GM10266 (cell line): Measurements from ENCODE around the gene HOXB4.

Experiments used
- DNase-seq: peaks from one replicate; pipeline ENCODE4 v3.0.0; 2012; ENCODE audit errors: extremely low spot score
- TF ChIP-seq, protein P1 (sequence below): IDR thresholded peaks from 2 replicates; pipeline ENCODE4 v1.5.1; 2012; ENCODE audit warnings: mild to moderate bottlenecking, low read depth; ENCODE audit not compliant: control insufficient read depth, insufficient read depth; ENCODE audit errors: missing control alignments

The HOXB4 gene

DNA sequence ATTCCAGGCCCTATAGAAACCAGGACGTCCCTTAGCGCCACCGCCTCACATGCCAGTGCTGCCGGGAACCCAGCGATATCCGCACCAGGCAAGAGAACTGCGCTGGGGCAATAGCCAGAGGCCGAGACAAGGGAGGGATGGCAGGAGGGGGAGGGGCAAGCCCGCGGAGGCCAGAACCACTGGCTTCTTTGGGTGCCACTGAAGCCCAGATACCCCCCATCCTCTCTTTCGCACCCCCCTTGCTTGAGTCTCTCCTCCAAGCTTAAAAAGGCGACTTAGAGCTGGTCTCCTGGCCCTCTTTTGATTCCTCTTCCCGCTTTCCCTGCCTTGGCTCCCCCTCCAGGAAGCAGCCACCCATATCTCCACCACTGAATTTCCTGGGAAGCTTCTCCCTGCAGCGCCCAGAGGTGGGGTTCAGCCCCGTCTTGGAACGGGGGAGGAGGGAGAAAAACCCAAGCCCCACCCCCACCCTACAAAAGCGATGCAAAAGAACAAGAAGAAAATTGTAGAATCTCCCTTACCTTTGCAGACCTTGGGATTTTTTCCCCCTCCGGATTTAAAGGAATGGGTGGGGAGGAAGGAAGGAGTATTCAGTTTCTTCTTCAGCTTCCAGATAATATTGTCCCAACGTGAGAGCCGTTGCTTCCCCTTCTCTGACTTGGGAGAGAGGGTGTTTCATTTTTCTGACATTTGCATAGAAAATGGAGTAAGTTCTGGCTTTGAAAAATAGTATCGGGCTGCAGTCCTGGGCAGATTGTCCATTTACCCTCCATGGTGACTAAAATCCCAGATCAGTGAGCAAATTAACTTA lies 26.0 kb upstream of the HOXB4 start:
- TF ChIP-seq, protein P1, sequence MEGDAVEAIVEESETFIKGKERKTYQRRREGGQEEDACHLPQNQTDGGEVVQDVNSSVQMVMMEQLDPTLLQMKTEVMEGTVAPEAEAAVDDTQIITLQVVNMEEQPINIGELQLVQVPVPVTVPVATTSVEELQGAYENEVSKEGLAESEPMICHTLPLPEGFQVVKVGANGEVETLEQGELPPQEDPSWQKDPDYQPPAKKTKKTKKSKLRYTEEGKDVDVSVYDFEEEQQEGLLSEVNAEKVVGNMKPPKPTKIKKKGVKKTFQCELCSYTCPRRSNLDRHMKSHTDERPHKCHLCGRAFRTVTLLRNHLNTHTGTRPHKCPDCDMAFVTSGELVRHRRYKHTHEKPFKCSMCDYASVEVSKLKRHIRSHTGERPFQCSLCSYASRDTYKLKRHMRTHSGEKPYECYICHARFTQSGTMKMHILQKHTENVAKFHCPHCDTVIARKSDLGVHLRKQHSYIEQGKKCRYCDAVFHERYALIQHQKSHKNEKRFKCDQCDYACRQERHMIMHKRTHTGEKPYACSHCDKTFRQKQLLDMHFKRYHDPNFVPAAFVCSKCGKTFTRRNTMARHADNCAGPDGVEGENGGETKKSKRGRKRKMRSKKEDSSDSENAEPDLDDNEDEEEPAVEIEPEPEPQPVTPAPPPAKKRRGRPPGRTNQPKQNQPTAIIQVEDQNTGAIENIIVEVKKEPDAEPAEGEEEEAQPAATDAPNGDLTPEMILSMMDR: no peak
- DNase-seq: no peak

- TF ChIP-seq, protein P1: no peak
- no peak for DNase-seq
Measured at GRCh38 chr17:48601539-48602425, 23.6 kb upstream of the HOXB4 start.

DNA sequence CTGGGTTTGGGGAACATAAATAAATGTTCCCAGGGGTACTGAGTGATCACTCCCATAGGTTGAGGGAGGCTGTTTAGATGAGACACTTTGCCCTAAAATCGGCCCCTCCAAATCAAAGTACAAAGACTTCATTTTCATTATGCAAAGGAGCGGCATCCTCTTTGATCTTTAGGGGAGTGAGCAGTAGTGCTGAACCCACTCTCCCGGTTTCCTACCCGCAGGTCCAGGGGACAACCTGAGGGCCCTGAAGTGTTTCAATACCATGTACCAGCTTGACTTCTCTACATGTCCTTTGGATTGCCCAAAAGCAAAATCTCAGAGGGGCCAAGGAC lies 23.0 kb upstream of the HOXB4 start:
- TF ChIP-seq, protein P1: no peak

DNA sequence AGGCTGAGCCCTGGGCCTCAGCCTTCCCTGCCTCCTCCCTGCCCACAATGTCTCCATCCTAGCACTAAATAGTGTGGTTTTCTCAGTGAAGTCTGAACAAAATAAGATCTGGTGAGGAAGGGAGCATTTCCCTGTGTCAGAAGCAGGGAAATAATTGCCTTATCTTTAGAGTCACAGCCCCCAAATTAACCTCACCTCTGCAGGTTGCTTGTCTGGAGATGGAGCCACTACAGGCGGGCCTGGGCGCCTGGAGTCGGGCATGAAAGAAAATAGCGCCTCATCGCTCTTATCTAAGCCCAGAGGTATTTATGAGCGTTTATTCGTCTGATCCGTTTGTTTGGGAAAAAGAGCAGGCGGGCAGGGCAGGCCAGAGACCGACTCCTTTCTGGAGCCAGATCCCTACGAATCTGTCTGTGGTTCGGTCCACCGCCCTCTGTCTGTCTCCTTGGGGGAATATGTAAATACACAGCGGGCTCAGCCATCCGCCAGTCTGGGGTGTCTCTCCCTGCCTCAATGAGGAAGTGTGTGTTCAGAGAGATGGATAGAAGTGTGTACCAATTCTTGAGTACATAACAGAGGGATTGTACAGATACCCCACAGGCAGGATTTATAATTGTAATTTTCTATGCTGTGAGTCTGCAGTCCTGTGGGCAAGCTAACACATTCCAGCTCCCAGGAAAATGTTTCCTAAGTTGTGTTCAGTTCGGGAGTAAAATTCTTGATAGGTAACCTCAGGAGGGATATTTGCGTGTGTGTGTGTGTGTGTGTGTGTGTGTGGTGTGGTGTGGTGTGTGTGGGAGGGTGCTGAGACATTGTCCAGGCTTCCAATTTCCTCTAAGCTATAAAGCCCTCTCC lies 22.3 kb upstream of the HOXB4 start:
- TF ChIP-seq, protein P1: no peak
- DNase-seq: no peak

More for the DNA sequence above, 23.0 kb upstream of the HOXB4 start:
- DNase-seq: no peak

DNA sequence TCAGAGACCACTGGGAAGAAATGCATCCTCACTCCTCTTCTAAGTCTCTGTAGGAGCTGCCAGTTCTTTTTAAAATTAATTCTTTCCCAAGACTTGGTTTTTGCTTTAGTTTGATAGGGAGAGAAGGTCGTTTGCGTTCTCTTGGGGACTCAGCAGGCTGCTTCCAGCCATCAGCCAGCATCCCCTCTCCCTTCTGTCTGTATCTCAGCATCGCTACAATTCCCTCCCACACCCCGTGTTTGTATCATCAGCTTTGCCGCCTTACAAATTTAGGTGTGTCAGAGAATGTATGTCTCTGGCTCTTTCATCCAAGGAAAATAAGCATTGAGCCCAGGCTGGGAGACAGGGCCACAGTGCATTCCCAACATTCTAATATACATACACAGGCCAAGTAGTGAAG lies 21.2 kb upstream of the HOXB4 start:
- DNase-seq: no peak
- TF ChIP-seq, protein P1: no peak

DNA sequence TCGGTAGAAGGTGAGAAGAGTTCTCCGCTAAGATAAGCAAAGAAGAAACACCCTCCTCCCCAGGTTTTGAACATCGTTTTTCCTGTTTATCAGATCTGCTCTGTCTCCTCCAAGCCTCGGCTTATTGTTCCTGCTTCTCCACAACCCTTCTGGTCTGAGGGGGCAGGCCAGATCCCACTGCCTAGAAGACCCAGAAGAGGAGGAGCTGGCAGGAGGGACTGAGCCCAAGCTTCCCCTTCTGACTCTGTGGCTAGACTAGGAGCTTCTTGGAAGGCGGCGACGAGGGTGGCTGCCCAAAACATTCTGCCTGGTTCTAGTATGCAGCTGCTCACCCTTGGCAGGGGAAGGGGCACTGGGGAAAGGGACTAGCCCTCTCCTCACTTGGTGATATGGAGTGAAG lies 20.6 kb upstream of the HOXB4 start:
- DNase-seq: no peak
- TF ChIP-seq, protein P1: no peak
